VCaP (cell line): ENCODE results near the gene SLC25A48.
A peak's percentile ranks its signal among the peaks of the same experiment; 100 is the strongest.

Source experiments
- H3K27ac ChIP-seq: fragments of 450-650 bp; 2 replicates; pipeline ENCODE4 v1.5.1; 2017
- CTCF ChIP-seq: fragments of 450-650 bp; conservative IDR thresholded peaks from 2 replicates; pipeline ENCODE4 v1.5.1; 2017; ENCODE audit warnings: mild to moderate bottlenecking, moderate library complexity

SLC25A48 gene

DNA sequence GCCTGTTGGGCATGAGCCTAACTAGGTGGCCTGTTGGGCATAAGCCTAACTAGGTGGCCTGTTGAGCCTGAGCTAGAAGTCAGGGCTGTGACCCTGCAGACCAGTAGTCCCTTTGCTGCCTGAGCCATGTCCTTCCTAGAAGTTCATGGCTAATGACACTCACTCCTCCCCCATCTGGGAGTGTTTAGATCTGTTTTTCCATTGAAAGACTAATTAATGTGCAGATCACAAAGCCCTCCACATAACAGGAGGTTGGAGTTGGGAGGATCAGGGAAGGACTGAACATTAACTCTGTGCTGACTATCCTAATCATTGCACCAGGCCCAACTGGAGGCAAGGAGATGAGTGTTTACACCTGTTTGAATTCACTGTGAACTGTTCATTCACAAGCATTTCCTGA is 27.6 kb downstream of the SLC25A48 start:
- TF ChIP-seq CTCF = no peak
- no peak overlapping the region for H3K27ac ChIP-seq

DNA sequence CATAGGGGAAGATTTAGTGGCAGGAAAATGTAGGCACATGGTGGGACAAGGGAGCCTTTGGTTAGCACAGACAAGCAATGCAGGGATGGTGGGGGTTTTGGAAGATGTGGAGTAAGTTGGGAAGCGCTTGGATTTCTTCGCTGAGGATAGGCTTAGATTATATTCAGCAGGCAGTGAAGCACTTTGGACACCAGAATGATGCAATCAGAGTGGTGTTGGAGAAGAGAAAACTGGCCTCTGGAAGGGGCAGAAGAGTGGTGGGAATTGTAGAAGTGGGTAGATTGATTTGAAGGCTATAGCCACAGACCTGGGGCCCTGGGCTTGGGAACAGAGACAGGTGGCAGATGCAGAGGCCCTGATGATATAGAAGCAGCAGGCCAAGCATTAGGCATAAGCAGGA is 28.3 kb downstream of the SLC25A48 start:
- H3K27ac ChIP-seq = no peak overlapping the region

DNA sequence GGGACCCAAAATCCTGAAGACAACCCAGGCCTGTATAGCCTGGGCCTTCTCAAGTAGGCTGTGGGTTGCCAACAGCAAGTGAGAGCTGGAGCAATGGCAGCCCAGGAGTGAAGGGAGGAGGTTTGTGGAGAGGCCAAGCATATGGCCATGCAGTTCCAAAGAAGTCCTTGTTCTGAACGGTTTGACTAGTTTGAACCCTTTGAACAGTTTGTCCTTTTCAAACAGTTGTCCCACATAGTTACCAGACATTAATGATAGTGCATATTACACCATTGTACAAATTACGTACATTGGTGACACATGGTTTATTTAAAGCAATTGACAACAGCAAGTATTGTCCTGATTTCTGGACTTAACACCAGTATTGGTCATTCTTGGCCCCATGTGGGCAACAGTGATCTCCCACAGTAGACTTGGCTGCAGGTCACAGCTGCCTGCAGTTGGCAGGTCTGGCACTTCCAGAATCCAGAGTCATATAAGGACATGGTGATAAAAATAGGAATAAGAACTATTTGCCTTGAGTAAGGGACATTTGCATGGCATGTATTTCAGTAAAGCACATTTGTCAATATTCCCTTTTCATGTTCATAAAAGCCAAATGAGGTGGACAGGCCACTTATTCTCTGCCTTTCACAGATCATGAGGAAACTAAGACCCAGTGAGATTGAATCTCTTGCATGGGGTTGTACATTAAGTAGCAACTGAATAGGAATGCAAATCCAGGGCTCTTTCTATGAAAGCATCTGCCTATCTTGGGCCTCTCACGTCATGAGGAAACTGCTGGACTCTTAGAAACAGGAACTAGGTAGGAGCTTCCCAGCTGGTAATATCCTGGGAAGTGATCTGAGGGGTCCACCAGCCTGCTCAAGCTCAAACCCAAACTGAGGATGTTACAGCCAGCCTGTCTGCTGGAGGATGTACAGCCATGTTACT is 30.3 kb downstream of the SLC25A48 start:
- TF ChIP-seq CTCF = no peak
- peak overlapping the region; percentile 50 for H3K27ac ChIP-seq

More for the DNA sequence above, 28.3 kb downstream of the SLC25A48 start:
- no peak for TF ChIP-seq CTCF

GRCh38 chr5:135866016-135866415 is 31.6 kb downstream of the SLC25A48 start:
- H3K27ac ChIP-seq = no peak overlapping the region
- no peak for TF ChIP-seq CTCF

DNA sequence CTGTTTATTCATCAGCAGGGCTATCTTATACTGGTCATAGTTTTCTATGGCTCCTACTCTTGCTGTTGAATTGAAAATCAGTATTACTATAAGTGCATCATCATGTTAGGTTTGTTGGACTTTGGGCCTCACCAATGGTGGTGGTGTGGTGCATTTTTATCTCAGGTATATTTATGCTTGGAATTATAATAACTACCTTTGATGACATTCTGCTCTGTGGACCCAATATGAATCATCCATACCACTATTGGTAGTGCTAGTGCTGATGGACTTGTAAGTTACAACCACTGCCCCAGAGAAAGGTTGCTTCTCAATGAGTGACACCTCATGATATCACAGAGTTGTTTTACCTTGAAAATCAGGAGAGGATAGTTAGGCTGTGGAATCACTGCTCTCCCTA is 33.1 kb downstream of the SLC25A48 start:
- no peak overlapping the region for H3K27ac ChIP-seq
- no peak for TF ChIP-seq CTCF

- H3K27ac ChIP-seq = no peak overlapping the region
- TF ChIP-seq CTCF = no peak
These were observed 34.2 kb downstream of the SLC25A48 start for GRCh38 chr5:135868681-135869080.

DNA sequence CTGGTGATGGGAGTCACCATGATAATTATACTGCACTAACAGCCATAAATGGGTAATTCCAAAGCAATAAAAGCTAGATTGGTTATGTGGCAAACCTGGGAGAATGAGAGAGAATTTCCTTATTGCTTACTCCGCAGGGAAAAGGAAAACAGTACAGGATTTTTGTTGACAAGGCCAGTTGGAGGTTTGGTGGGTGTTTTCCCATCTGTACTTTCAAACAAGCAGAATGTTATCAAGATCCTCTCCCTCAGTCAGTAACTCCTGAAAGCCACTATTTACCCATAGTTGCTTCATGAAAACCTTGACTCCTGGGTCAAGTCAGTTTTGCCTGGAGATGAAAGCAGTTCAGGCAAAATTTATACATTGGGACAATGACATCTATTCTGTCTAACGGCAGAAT is 34.8 kb downstream of the SLC25A48 start:
- no peak overlapping the region for H3K27ac ChIP-seq
- TF ChIP-seq CTCF = no peak
